Measurements from ENCODE around the gene SLIT3.

Gene SLIT3

GRCh38 chr5:169013208-169013728, 287.7 kb downstream of the SLIT3 start:
- Histone ChIP-seq H3K9me3 (replicated peaks; ENCODE audit: low read length) (no peaks in the 10 kb centered on the region), H3K9ac (ENCODE audit: low read depth, low read length) (no peak overlapping the region), H3K4me1 (ENCODE audit: control insufficient read depth, insufficient read depth, low read length) (no peaks in the 10 kb centered on the region), H3K27me3 (ENCODE audit: control insufficient read depth, insufficient read depth, low read length) (peaks cover 11% of the 10 kb centered on the region), H3K4me2 (ENCODE audit: low read length) (no peak overlapping the region), H3K36me3 (ENCODE audit: insufficient read depth, low read length) (no peaks in the 10 kb centered on the region), H3K4me3 (ENCODE audit: low read length) (no peak overlapping the region)

GRCh38 chr5:169012450-169012849, 288.5 kb downstream of the SLIT3 start:
- Histone ChIP-seq H3K4me3 (ENCODE audit: low read length) (no peak overlapping the region), H3K4me2 (ENCODE audit: low read length) (no peak overlapping the region), H3K4me1 (ENCODE audit: control insufficient read depth, insufficient read depth, low read length) (no peaks in the 10 kb centered on the region), H3K9ac (ENCODE audit: low read depth, low read length) (no peak overlapping the region), H3K9me3 (replicated peaks; ENCODE audit: low read length) (no peaks in the 10 kb centered on the region), H3K27me3 (ENCODE audit: control insufficient read depth, insufficient read depth, low read length) (peaks cover 11% of the 10 kb centered on the region), H3K36me3 (ENCODE audit: insufficient read depth, low read length) (no peaks in the 10 kb centered on the region)

- Histone ChIP-seq H3K36me3 (ENCODE audit: insufficient read depth, low read length) (no peaks in the 10 kb centered on the region), H3K9me3 (replicated peaks; ENCODE audit: low read length) (no peaks in the 10 kb centered on the region), H3K4me1 (ENCODE audit: control insufficient read depth, insufficient read depth, low read length) (no peaks in the 10 kb centered on the region), H3K4me2 (ENCODE audit: low read length) (no peak overlapping the region), H3K4me3 (ENCODE audit: low read length) (no peak overlapping the region), H3K27me3 (ENCODE audit: control insufficient read depth, insufficient read depth, low read length) (peaks cover 11% of the 10 kb centered on the region), H3K9ac (ENCODE audit: low read depth, low read length) (no peak overlapping the region)
Measured at GRCh38 chr5:169011451-169011850, 289.5 kb downstream of the SLIT3 start.

- Histone ChIP-seq H3K9ac (ENCODE audit: low read depth, low read length) (no peak overlapping the region), H3K36me3 (ENCODE audit: insufficient read depth, low read length) (no peaks in the 10 kb centered on the region), H3K4me3 (ENCODE audit: low read length) (no peak overlapping the region), H3K27me3 (ENCODE audit: control insufficient read depth, insufficient read depth, low read length) (peaks cover 11% of the 10 kb centered on the region), H3K9me3 (replicated peaks; ENCODE audit: low read length) (no peaks in the 10 kb centered on the region), H3K4me2 (ENCODE audit: low read length) (no peak overlapping the region), H3K4me1 (ENCODE audit: control insufficient read depth, insufficient read depth, low read length) (no peaks in the 10 kb centered on the region)
Measured at GRCh38 chr5:169011009-169011408, 289.9 kb downstream of the SLIT3 start.

GRCh38 chr5:169009123-169009522, 291.8 kb downstream of the SLIT3 start:
- no peak overlapping the region for H3K4me3 ChIP-seq (ENCODE audit: low read length)
- no peaks in the 10 kb centered on the region for H3K36me3 ChIP-seq (ENCODE audit: insufficient read depth, low read length)
- peaks cover 11% of the 10 kb centered on the region for H3K27me3 ChIP-seq (ENCODE audit: control insufficient read depth, insufficient read depth, low read length)
- no peak overlapping the region for H3K9ac ChIP-seq (ENCODE audit: low read depth, low read length)
- H3K4me1 ChIP-seq (ENCODE audit: control insufficient read depth, insufficient read depth, low read length) = no peaks in the 10 kb centered on the region
- no peaks in the 10 kb centered on the region for H3K9me3 ChIP-seq (replicated peaks; ENCODE audit: low read length)
- no peak overlapping the region for H3K4me2 ChIP-seq (ENCODE audit: low read length)

- Histone ChIP-seq H3K9ac (ENCODE audit: low read depth, low read length) (no peak overlapping the region), H3K27me3 (ENCODE audit: control insufficient read depth, insufficient read depth, low read length) (peaks cover 9% of the 10 kb centered on the region), H3K36me3 (ENCODE audit: insufficient read depth, low read length) (no peaks in the 10 kb centered on the region), H3K4me2 (ENCODE audit: low read length) (no peak overlapping the region), H3K9me3 (replicated peaks; ENCODE audit: low read length) (no peaks in the 10 kb centered on the region), H3K4me1 (ENCODE audit: control insufficient read depth, insufficient read depth, low read length) (no peaks in the 10 kb centered on the region), H3K4me3 (ENCODE audit: low read length) (no peak overlapping the region)
Measured at GRCh38 chr5:169006842-169007790, 293.8 kb downstream of the SLIT3 start.

GRCh38 chr5:169004551-169004950, 296.4 kb downstream of the SLIT3 start:
- Histone ChIP-seq H3K4me2 (ENCODE audit: low read length) (no peak overlapping the region), H3K27me3 (ENCODE audit: control insufficient read depth, insufficient read depth, low read length) (no peaks in the 10 kb centered on the region), H3K9me3 (replicated peaks; ENCODE audit: low read length) (no peaks in the 10 kb centered on the region), H3K9ac (ENCODE audit: low read depth, low read length) (no peak overlapping the region), H3K36me3 (ENCODE audit: insufficient read depth, low read length) (no peaks in the 10 kb centered on the region), H3K4me3 (ENCODE audit: low read length) (no peak overlapping the region), H3K4me1 (ENCODE audit: control insufficient read depth, insufficient read depth, low read length) (no peaks in the 10 kb centered on the region)

- Histone ChIP-seq H3K9ac (ENCODE audit: low read depth, low read length) (no peak overlapping the region), H3K4me1 (ENCODE audit: control insufficient read depth, insufficient read depth, low read length) (no peaks in the 10 kb centered on the region), H3K27me3 (ENCODE audit: control insufficient read depth, insufficient read depth, low read length) (no peaks in the 10 kb centered on the region), H3K4me2 (ENCODE audit: low read length) (no peak overlapping the region), H3K4me3 (ENCODE audit: low read length) (no peak overlapping the region), H3K9me3 (replicated peaks; ENCODE audit: low read length) (no peaks in the 10 kb centered on the region), H3K36me3 (ENCODE audit: insufficient read depth, low read length) (no peaks in the 10 kb centered on the region)
Measured at GRCh38 chr5:169003721-169004541, 297.0 kb downstream of the SLIT3 start.

GRCh38 chr5:169002953-169003555, 297.9 kb downstream of the SLIT3 start:
- H3K9ac ChIP-seq (ENCODE audit: low read depth, low read length) = no peak overlapping the region
- H3K27me3 ChIP-seq (ENCODE audit: control insufficient read depth, insufficient read depth, low read length) = no peaks in the 10 kb centered on the region
- H3K9me3 ChIP-seq (replicated peaks; ENCODE audit: low read length) = no peaks in the 10 kb centered on the region
- no peak overlapping the region for H3K4me3 ChIP-seq (ENCODE audit: low read length)
- H3K4me1 ChIP-seq (ENCODE audit: control insufficient read depth, insufficient read depth, low read length) = no peaks in the 10 kb centered on the region
- no peaks in the 10 kb centered on the region for H3K36me3 ChIP-seq (ENCODE audit: insufficient read depth, low read length)
- H3K4me2 ChIP-seq (ENCODE audit: low read length) = no peak overlapping the region

GRCh38 chr5:169001394-169001793, 299.5 kb downstream of the SLIT3 start:
- Histone ChIP-seq H3K4me1 (ENCODE audit: control insufficient read depth, insufficient read depth, low read length) (no peaks in the 10 kb centered on the region), H3K9me3 (replicated peaks; ENCODE audit: low read length) (no peaks in the 10 kb centered on the region), H3K9ac (ENCODE audit: low read depth, low read length) (no peak overlapping the region), H3K4me3 (ENCODE audit: low read length) (no peak overlapping the region), H3K36me3 (ENCODE audit: insufficient read depth, low read length) (no peaks in the 10 kb centered on the region), H3K4me2 (ENCODE audit: low read length) (no peak overlapping the region), H3K27me3 (ENCODE audit: control insufficient read depth, insufficient read depth, low read length) (no peaks in the 10 kb centered on the region)

- no peak overlapping the region for H3K4me3 ChIP-seq (ENCODE audit: low read length)
- H3K9me3 ChIP-seq (replicated peaks; ENCODE audit: low read length) = no peaks in the 10 kb centered on the region
- H3K4me1 ChIP-seq (ENCODE audit: control insufficient read depth, insufficient read depth, low read length) = no peaks in the 10 kb centered on the region
- no peak overlapping the region for H3K4me2 ChIP-seq (ENCODE audit: low read length)
- H3K27me3 ChIP-seq (ENCODE audit: control insufficient read depth, insufficient read depth, low read length) = peaks cover 11% of the 10 kb centered on the region
- H3K9ac ChIP-seq (ENCODE audit: low read depth, low read length) = no peak overlapping the region
- no peaks in the 10 kb centered on the region for H3K36me3 ChIP-seq (ENCODE audit: insufficient read depth, low read length)
Measured at GRCh38 chr5:168995024-168995423, 305.9 kb downstream of the SLIT3 start.

Measured in skeletal muscle satellite cell (primary cell).